GM21390 (cell line): Measurements from ENCODE around the gene UNC45B.
"Not testable (repeated sequence)": the region's sequence is repeated elsewhere in the genome, so short reads cannot be mapped to it uniquely, and the experiment has no call there.

Source experiments
- ATAC-seq: cut with Tn5 transposase; IDR thresholded peaks from one replicate; pipeline ENCODE4 v1.9.1; 2021; ENCODE audit not compliant: unreplicated experiment

The UNC45B gene

DNA sequence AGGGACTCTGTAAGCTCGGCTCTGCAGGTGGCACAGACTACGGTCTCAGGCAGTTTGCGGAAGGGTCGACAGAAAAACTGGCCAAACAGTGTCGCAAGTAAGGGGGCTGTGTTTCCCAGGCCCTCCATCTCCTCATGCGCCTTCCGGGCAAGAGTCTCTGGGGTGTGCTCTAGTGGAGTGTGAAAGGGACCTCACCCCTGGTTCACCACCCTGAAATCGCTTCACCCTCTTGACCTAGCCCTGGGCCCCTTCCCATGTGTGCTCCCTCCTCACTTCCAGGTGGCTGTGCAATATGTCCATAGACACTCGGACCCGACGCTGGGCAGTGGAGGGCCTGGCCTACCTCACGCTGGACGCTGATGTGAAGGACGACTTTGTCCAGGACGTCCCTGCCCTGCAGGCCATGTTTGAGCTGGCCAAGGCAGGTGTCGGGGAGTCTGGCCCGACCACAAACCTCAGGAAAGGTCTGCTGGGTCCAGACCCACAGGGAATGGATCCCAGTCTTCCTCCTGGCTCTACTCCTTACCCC lies 22.3 kb downstream of the UNC45B start:
- ATAC-seq, result no peak

DNA sequence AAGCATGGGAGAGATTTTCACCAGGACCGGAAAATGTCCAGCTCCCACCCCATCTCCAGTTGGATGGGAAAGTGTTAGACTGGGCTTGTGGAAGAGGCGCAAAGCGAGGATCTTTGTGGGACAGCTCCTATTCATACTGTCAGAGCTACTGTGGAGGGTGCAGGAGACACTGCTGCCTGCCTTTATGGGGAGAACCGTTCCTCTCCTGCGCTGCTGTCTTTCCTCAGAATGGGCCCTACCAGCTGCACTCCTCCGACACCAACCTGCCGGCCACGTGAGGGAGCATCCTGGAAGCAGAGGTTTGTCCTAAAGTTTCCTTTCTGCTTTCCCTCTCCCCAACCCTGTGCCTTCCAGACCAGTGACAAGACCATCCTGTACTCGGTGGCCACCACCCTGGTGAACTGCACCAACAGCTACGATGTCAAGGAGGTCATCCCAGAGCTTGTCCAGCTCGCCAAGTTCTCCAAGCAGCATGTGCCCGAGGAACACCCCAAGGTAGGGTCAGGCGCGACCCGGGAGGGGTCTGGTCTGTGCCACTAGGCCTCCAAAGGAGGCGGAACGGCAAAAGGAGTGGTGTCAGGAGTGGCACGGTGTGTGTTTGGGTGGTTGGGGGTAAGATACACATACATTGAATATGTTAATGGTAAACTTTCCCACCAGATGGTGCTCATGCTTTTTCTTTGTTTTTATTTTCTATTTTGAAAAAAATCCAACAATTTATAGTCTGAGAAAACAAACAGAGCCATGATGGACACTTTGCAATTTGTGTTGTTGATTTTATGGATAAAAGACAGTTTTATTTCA lies 23.6 kb downstream of the UNC45B start:
- ATAC-seq, result no peak

DNA sequence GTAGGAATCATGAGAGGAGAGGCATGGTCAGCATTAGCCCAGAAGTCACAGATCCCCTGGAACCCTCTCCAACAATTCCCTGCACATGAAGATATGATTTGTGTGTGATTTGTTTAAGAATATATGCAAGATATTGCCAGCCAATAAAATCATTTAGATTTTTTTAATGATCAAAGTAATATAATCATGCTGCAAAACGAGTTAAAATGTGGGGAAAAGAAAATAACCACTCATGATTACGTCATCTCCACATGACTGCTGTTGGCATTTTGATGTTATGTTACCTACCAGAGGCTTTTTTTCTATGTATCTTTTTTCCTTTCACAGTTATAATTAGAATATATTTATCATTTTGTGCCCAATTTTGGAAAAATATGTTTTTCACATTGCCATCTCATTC lies 24.2 kb downstream of the UNC45B start:
- ATAC-seq, result no peak

DNA sequence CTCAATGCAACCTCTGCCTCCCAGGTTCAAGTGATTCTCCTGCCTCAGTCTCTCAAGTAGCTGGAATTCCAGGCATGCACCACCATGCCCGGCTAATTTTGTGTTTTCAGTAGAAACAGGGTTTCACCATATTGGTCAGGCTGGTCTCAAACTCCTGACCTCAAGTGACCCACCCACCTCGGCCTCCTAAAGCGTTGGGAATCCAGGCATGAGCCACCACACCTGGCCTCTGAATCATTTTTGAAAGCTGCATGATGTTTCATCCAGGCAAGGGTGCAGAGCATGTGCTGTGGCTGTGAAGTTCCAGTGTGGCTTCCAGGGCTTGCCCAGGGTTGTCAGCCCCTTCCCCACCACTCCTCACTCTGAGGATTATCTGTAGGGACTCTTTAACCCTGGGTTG lies 24.7 kb downstream of the UNC45B start:
- not testable (repeated sequence) for ATAC-seq

DNA sequence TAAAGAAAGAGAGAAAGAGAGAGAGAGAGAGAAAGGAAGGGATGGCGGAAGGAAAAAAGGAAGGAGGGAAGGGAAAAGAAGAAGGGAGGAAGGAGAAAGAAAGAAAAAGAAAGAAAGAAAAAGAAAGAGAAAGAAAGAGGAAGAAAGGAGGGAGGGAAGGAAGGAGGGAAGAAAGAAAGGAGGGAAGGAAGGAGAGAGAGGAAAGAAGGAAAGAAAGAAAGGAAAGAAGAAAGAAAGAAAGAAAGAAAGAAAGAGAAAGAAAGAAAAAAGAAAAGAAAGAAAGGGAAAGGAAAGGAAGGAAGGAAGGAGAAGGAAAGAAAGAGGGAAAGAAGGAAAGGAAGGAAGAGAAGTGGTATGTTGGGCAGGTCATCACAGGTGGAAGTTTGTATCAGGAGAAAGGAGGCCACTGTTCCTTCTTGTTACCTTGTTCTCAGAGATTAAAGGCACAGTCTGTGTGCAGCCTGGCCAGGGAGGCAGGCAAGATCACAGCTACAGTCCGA lies 27.3 kb downstream of the UNC45B start:
- no peak for ATAC-seq

DNA sequence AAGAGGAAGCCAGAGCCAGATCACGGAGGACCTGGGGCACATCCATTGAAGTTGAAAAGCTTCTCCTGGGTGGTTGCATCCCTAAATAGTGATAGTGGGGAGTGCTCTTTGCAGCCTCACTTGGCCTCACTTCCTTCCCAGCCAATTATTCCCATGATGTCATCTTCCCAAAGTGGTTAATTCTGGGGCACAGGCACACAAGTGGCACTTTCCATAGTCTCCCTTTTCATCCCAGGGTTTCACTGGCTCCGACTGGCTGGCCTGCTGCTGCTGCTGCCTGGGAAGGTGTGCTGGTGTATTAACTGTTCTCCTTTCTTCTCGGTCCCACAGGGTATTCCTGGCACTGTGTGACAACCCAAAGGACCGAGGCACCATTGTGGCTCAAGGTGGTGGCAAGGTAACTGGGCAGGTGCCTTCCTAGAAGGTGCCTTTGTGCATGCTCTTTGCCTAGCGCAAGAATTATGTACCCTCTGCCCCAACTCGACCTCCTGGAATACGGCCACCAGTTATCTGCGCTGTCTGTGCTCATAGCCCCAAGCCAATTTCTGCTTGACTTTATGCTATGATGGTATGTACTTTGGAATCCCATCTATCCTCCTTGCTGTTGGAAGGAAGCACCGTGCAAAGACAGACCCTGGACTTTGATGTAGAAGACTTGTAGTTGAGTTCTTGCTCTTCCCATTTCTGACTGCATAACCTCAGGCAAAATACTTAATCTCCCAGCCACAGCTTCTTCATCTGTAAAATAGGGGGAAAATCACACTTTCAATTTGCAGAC lies 28.2 kb downstream of the UNC45B start:
- no peak for ATAC-seq

DNA sequence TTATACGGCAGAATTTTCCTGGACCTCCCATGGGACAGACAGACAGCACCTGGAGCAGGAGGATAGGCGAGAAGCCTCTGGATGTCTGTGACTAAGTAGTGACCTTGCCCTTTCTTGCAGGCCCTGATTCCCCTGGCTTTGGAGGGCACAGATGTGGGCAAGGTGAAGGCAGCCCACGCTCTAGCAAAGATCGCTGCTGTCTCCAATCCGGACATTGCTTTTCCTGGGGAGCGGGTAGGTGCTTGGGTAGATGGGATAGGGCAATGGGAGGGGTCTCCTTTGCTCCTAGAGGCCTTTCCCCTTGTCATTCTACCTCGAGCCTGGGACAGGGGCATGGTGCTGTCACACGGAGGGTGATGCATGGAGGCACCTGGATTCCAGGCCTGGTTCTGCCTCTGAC lies 29.3 kb downstream of the UNC45B start:
- no peak for ATAC-seq

DNA sequence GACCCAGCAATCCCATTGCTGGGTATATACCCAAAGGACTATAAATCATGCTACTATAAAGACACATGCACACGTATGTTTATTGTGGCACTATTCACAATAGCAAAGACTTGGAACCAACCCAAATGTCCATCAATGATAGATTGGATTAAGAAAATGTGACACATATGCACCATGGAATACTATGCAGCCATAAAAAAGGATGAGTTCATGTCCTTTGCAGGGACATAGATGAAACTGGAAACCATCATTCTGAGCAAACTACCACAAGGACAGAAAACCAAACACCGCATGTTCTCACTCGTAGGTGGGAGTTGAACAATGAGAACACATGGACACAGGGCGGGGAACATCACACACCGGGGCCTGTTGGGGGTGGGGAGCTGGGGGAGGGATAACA lies 31.8 kb downstream of the UNC45B start:
- not testable (repeated sequence) for ATAC-seq

DNA sequence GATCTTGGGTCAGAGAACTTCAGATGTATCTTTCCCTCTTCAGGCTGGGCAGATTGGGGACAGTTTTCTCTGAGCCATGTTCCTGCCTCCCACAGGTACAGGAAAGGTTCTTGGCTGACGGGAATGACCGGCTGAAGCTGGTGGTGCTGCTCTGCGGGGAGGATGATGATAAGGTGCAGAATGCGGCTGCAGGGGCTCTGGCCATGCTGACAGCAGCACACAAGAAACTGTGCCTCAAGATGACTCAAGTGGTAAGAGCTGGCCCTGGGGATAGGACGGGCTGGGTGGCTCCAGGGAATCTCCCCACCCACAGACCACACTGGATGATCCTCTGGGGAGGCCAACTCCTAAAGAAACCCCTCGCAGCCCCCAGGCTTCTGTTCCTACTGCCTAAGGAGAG lies 35.7 kb downstream of the UNC45B start:
- ATAC-seq, result no peak

DNA sequence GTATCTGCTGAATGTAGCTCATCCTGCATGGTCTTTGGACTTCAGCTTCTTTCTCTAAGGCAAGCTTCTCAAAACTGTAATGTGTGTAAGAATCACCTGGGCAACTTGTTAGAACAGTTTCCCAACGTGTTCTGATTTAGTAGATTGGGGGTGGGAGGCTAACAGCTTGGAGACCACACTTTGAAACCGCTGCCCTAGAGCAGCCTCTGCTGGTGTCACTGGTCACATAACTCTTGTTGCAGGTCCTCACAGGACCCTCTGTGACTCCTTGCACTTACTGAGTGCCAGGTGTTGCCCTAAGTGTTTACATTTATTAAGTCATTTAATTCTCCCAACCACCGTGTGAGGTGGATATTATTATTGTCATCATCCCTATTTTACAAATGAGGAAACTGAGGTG lies 36.7 kb downstream of the UNC45B start:
- no peak for ATAC-seq

DNA sequence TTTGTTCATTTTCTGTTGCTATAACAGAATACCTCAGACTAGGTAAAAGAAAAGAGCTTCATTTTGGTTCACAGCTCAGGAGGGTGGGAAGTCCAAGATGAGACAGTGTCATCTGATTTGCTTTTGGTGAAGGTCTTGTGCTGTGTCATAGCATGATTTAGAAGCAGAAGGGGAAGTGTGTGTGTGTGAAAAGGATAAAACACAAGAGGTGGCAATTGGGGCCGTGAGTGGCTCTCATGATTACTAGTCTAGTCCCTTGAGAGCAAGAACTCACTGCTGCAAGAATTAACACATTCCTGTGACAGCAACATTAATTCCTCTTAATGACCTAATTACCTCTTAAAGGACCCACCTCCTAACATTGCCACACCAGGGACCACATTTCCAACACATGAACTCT lies 38.2 kb downstream of the UNC45B start:
- no peak for ATAC-seq

DNA sequence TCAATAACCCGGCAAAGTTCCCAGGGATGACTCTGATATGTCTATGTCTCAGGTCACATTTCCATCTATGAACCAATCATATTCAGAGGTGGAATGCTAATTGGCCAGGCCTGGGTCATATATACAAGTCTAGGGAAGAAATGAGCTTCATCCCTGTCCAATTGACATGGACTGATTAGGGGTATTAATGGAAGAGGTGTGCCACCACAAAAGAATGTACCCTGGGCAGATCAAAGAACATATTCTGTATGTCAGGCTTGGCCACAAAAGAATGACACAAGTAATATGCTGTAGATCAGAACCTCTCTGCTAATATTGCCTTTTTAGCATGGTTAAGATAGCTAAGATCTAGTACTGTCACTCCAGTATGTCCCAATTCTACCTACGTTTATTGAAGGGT lies 39.9 kb downstream of the UNC45B start:
- ATAC-seq, result no peak

DNA sequence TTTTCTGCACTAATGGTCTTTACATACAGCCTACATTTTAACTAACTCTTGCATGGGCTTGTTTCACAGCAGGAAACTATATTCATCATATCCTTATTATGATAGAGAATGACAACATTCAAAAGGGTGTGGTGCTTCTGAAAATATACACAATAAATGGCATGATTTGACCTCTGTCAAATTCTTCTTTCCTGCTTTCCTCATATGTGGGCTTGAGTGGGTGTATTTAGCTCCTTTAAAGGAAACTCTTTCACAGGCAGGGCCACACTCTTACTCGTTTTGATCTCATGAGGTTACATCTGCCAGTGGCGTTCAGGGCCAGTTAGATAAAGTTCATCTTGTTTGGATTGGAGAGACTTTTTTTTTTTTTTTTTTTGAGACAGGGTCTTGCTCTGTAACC lies 40.5 kb downstream of the UNC45B start:
- no peak for ATAC-seq

DNA sequence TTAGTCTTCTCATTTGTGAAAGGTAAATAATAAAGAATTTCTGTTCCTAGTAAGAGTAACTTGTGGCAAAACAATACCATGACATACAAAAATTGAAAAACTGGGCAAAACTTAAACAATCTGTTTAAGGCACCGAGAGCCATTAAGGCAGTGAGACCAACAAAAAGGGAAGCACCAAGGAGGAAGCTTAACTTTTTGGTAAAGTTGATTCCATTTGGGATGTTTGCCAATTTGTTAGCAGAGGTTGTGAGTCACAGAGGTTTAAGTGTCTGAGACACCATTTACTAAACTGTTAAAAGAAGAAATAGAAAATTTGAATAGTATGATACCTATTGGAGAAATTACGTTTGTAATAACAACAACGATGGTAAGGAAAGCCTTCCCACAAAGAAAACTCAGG lies 41.7 kb downstream of the UNC45B start:
- no peak for ATAC-seq

DNA sequence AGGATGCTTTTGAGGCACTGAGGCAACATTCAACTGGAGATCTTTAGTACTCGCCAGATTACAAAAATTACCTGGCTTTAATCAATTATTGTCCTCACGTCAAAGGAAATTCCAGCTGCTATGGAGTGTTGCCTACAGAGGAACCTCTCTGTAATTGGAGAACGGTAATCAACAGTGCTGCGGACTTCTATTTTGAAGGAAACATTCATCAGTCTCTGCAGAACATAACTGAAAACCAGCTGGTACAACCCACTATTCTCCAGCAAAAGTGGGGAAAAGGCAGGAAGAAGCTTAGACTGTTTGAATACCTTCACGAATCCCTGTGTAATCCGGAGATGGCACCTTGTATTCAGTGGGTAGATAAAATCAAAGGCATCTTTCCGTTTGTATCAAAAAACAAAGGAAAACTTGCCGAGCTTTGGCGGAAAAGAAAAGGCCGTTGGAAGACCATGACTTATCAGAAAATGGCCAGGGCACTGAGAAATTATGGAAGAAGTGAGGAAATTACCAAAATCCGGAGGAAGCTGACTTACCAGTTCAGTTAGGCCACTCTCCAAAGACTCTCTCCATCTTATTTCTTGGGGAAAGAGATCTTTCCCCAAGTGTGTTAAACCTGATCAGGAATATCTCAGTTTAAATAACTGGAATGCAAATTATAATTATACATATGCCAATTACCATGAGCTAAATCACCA lies 43.5 kb downstream of the UNC45B start:
- ATAC-seq, result no peak

DNA sequence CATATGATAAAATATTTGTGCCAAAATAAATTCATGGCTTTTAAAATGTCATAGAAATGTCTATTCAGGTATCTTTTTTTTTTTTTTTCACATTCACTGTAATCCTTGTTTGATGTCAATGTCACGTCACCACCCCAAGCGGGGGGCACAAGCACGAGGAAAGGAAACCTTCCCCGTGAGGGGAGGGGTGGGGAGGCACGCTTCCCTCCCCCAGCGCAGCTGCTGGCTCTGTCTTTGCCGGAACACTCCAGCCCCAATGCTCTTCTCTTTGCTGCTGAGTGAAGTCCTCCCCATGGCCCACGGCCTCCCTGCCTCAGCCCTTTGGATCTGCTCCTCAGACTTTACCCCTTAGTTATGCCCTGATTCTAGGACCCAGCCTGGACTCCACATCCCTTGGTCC lies 45.1 kb downstream of the UNC45B start:
- ATAC-seq, result no peak

DNA sequence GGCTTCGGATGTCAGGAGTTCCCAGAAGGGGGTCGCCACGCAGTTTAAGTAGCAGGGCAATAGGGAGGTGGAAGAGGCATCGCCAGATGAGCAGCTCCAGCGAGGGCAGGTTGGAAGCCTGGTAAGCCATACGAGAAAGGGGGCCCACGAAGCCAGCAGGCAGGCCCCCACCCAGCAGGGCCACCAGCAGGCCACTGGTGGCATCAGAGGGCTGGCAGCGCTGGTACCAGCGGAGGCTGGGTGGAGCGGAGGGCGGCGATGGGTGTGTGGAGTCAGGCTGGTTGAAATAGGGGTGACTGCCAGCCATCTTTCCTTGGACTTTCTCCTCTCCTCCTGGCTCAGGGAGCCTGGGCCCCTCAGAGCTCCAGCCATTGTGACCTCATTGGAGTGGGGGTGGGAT lies 46.4 kb downstream of the UNC45B start, which contains the start of gene SLC35G3:
Gene SLC35G3, minus strand, starts transcription at position 393 of the 400 bp plus-strand sequence. Its CDS starts 86 bp downstream, at position 307.
- ATAC-seq, result not testable (repeated sequence)

DNA sequence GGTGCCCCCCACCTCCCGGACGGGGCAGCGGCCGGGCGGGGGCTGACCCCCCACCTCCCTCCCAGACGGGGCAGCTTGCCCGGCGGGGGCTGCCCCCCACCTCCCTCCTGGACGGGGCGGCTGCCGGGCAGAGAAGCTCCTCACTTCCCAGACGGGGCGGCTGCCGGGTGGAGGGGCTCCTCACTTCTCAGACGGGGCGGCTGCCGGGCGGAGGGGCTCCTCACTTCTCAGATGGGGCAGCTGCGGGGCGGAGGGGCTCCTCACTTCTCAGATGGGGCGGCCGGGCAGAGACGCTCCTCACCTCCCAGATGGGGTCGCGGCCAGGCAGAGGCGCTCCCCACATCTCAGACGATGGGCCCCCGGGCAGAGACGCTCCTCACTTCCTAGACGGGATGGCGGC lies 47.4 kb downstream of the UNC45B start:
- not testable (repeated sequence) for ATAC-seq

DNA sequence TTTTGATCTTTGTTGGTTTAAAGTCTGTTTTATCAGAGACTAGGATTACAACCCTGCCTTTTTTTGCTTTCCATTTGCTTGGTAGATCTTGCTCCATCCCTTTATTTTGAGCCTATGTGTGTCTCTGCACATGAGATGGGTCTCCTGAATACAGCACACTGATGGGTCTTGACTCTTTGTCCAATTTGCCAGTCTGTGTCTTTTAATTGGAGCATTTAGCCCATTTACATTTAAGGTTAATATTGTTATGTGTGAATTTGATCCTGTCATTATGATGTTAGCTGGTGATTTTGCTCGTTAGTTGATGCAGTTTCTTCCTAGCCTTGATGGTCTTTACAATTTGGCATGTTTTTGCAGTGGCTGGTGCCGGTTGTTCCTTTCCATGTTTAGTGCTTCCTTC lies 55.0 kb downstream of the UNC45B start:
- ATAC-seq, result not testable (repeated sequence)

DNA sequence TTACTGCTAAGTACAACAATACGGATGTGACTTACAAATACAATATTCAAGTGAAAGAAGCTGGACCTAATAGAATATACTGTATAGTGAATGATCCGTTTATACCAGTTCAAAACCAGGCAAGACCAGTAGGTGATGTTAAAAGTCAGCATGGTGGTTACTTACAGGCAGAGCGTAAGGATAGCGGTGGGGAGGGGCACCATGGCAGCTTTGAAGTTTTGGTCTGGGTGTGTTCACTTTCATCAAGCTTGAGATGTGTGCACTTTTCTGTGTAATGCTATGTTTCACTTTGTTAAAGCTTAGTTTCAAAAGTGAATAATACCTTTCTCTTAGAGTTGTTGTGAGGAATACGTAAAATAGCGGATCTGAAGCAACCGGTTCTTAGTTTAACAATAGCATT lies 63.1 kb downstream of the UNC45B start:
- ATAC-seq, result no peak

DNA sequence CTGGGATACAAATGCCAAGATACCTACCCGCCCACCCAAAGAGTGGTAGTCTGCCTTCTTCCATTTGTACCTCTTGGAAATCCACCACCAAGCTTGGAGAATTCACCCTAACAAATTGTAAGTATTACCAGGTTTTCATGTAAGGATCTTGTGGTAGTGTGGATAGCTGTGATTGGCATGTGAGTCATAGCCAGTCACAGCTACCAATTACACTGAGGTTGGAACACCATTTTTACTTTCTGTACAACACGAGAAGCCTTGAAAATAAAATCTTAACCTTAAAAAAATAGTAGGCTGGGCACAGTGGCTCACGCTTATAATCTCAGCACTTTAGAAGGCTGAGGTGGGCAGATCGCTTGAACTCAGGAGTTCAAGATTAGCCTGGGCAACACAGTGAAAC lies 65.1 kb downstream of the UNC45B start:
- no peak for ATAC-seq
